Muscle of arm (tissue), 12 donors: Measurements from ENCODE around the gene DHX57. TPM values are rescaled to one million over a fixed set of nuclear protein-coding genes. Genes with fewer than 3 reads are reported as not detected.
"Not testable (repeated sequence)": the region's sequence is repeated elsewhere in the genome, so short reads cannot be mapped to it uniquely, and the experiment has no call there.

ENCODE experiments used
- DNase-seq: peaks from one replicate; pipeline ENCODE4 v3.0.0-alpha.2; 2013
- polyA plus RNA-seq, 12 donors: library from polyadenylated mRNA; unstranded; fragments of 120-200 nt; gene quantifications; one replicate each; pipeline ENCODE4 v1.2.1, GENCODE V29; 2013; ENCODE audit not compliant: insufficient read length in 12 of 12

The DHX57 gene
- polyA plus RNA-seq, 12 donors = 16.5 to 44.3 (median 22.5) TPM; not detected in 1

DNA sequence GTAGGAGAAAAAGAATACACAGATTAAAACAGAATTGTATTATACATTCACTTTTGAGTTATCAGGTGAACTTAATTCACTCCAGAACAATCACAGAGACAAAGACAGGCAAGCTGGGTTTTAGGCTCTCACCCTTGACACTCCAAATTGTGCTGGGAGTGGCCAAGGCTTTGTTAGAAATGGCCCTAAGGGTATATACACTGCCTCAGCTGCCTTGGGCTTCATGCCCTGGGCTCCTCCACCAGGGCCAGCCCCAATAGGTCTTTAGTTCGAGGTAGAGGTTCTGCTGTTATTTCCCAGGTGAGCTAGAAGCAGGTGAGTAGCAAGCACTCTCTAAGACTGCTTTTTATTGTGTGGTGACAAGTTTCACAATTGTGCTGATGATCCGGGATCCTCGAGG, 77.8 kb downstream of the DHX57 start:
- DNase-seq = no peak

- DNase-seq = no peak
Measured at GRCh38 chr2:38797250-38797676, 78.5 kb downstream of the DHX57 start.

- not testable (repeated sequence) for DNase-seq
Measured at GRCh38 chr2:38795016-38795415, 80.7 kb downstream of the DHX57 start.

DNA sequence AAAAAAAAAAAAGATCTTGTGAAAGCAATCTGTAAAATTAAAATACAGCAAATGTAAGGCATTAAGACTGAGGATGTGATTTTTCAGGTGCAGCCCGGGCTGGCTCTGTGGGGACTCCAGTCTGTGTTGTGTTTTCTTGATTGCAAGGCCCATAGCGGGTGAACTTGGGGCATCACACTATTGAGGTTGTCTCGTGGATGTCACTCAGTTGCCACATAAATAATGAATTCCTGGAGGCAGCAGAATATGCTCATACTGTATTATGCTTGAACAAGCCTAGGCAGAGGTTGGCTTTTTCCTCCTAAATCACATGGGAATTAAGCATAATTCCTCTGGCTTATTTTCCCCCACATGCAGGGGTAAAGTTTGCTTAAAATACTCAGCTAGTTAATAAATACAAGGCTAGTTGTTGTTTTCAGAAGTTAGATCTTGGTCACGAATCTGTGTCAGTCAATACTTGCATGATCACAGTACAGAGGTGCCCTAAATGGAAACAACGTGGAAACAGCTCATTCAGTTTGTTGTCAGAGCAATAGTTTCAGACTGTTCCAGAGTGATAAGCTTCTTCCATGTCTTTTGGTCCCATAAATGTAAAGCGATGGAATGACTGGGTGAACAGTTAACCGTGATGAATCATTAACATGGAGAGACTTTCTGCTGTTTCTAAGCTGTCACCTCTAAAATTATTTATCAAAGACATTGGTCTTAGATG, 81.3 kb downstream of the DHX57 start:
- no peak for DNase-seq

DNA sequence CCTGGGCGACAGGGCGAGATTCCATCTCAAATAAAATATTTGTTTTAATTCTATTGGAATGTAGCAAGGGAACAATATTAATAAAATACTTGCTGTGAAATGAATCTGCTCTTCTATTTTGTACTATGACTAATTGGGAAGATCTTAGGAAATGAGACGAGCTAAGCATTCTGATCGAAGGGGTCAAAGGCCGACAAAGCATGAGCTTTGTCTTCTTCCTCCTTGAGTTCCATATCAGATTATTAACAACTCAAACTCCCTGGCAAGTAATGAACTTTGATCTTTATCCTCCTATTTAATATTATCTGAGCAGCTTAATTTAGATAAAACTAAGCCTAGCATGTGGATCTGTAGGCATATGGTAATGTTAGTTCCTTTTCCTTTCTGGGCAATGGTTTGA, 82.2 kb downstream of the DHX57 start:
- no peak for DNase-seq

- DNase-seq = no peak
Measured at GRCh38 chr2:38792751-38793150, 83.0 kb downstream of the DHX57 start.

GRCh38 chr2:38792321-38792720, 83.4 kb downstream of the DHX57 start:
- not testable (repeated sequence) for DNase-seq

GRCh38 chr2:38791744-38792143, 84.0 kb downstream of the DHX57 start:
- DNase-seq = no peak

- no peak for DNase-seq
Measured at GRCh38 chr2:38789691-38790090, 86.0 kb downstream of the DHX57 start.

DNA sequence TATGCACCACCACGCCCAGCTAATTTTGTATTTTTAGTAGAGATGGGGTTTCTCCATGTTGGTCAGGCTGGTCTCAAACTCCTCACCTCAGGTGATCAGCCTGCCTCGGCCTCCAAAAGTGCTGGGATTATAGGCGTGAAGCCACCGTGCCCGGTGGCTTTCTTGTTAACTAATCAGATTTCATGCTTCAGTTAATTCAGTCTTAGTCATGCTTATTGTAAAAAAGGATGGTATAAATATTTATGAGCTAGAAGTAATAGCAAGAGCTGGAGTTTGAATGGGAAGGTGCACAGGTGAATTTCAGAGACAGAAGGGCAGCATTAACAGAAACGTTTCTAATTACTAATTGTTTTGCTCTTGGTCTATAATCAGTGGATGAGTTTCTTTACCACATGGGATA, 87.4 kb downstream of the DHX57 start:
- no peak for DNase-seq

DNA sequence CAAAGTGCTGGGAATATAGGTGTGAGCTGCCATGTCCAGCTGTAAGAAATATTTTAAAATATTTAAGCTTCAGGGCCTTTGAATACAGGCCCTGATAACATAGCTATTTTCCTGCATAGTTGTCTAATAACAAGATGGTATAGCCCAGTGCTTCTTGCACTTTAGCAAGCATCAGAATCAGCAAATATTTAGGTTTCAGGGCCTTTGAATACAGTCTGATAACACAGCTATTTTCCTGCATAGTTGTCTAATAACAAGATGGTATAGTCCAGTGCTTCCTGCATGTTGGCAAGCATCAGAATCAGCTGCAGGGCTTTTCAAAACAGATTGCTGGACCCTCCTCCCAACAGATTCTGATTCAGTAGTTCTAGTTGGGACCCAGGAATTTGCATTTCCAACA, 92.1 kb downstream of the DHX57 start:
- no peak for DNase-seq

DNA sequence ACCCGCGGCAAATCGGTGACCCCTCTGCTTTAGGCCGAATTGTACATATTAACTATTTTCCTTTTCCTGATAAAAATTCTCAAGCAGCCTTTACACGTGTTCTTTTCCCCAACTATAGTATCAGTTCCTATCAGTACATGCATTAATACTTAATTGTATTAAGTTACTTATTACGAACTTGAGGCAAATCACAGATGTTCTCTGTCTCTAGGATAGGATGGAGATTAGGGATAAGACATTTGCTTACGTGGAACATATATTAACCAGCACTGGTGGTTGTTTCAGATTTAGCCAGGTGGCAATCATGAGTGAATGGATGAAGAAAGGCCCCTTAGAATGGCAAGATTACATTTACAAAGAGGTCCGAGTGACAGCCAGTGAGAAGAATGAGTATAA, 97.0 kb downstream of the DHX57 start:
- DNase-seq = no peak

DNA sequence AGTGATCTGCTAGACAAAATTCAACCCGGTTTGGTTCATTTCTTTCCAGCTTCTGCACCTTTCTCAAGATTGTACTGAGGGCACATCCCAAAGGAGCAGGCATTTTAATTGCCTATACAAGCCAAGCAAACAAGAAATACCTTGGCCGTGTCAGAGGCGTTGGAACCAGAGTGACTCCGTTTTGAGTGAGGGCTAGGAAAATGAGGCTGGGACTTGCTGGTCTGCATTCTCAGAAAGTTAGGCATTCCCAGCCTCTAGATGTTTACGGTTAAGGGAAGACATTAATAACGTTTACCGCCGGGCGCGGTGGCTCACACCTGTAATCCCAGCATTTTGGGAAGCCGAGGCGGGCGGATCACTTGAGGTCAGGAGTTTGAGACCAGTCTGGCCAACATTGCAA, 99.2 kb downstream of the DHX57 start:
- no peak for DNase-seq

DNA sequence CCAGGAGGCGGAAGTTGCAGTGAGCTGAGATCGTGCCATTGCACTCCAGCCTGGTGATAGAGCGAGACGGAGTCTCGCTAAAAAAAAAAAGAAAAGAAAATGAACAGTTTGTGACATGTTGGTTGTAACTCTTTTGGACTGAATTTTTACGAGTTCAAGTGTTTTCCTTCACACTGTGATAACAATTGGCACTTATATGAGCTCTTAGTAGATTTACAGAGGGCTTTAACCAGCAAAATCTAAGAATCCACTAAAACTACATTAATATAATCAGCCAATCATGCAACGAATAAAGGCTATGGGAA, 99.9 kb downstream of the DHX57 start:
- no peak for DNase-seq

DNA sequence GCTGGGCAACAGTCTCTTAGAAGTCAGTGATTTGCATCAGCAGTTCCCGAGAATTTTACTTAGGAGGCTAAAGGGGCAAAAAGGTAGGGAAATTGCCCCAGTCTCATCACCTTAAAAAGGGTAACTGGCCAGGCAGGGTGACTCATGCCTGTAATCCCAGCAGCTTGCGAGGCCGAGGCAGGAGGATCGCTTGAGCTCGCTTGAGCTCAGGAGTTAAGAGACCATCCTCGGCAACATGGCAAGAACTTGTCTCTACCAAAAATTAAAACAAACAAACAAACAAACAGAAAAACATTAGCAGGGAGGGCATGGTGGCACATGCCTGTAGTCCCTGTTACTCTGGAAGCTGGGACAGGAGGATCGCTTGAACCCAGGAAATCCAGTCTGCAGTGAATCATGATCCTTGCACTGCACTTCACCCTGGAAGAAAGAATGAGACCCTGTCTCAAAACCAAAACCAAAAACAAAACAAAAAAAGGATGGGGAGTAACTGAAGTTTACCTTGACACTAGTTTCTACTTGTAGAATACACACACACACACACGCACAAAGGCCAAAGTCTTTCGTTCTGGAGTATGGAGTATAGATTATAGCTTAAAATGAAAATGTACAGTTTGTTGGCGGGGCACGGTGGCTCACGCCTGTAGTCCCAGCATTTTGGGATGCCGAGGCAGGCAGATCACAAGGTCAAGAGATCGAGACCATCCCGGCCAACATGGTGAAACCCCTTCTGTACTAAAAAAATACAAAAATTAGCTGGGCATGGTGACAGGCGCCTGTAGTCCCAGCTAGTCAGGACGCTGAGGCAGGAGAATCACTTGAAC, 100.4 kb downstream of the DHX57 start:
- no peak for DNase-seq

DNA sequence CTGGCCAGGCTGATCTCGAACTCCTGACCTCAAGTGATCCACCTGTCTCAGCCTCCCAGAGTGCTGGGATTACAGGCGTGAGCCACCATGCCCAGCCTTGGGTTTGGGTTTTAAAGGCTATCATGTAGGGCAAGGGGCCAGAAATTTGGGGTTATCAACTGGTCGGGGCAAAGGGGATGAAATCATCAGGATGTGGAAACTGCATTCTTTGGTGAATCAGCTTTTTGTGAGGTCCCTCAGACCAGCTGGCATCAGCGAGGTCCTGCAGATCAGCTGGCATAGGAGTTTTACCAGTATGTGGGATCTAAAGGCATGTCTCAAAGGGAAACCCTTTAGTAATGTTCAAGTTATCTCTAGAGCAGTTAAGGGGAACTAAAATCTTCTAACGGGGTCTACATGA, 104.1 kb downstream of the DHX57 start:
- DNase-seq = no peak

DNA sequence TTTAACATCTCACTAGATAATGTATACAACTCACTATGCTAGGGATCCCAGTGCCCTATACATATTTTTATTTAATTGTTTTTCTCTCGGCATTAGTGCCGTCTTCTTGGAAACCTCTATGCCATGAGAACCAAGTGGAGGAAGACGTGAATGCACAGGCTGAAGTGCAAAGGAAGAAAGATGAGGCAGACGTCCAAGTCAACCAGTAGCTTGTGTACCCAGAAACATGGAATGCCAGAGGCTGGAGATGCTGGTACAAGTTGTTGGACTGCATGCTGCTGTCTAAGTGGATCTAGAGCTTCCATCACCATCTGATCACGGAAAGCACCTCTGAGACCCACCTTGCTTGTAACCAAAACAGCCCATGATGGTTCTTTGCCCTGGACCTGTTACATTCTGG, 110.2 kb downstream of the DHX57 start:
- no peak for DNase-seq

DNA sequence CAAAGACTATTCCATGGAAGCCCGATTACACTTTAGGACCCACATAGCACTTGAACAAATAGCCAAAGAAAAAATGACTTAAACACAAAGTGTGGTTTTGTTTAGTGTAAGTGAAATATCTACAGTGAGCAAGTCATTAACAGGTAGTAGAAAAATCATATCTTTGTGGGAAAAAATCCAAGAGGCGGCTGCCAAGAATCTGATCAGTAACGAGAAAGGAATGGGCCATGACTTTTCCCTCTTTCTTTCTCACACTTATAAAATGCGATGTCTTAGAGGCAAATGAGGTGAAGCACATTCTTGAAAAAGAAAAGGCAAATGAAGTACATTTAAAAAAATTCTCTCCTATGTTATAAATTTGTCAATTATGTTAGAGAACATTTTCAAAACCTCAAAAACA, 110.6 kb downstream of the DHX57 start:
- DNase-seq = no peak

DNA sequence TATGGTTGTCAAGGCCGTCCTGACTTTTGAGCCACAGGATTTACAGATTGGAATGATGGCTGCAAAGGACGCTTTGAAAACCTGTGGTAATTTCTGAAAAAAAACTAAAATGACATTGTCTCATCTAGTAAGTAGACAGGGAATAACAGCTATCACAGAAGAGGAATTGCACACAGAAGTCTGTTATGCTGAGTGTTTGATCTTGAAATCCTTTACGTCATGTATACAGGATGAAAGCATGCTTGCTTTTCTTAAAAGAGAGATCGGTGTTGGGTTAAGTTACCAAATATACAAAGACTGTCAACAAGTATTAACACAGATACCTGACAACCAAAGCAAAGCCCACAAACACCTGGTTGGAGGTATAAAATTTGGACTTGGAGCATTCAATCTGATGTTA, 112.0 kb downstream of the DHX57 start:
- DNase-seq = no peak

GRCh38 chr2:38763228-38763627, 112.5 kb downstream of the DHX57 start:
- no peak for DNase-seq

DNA sequence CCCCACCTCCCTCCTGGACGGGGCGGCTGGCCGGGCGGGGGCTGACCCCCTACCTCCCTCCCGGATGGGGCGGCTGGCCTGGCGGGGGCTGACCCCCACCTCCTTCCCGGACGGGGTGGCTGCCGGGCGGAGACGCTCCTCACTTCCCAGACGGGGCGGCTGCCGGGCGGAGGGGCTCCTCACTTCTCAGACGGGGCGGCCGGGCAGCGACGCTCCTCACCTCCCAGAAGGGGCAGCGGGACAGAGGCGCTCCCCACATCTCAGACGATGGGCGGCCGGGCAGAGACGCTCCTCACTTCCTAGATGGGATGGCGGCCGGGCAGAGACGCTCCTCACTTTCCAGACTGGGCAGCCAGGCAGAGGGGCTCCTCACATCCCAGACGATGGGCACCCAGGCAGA, 119.8 kb downstream of the DHX57 start:
- DNase-seq = not testable (repeated sequence)

GRCh38 chr2:38754506-38754905, 121.2 kb downstream of the DHX57 start:
- no peak for DNase-seq

DNA sequence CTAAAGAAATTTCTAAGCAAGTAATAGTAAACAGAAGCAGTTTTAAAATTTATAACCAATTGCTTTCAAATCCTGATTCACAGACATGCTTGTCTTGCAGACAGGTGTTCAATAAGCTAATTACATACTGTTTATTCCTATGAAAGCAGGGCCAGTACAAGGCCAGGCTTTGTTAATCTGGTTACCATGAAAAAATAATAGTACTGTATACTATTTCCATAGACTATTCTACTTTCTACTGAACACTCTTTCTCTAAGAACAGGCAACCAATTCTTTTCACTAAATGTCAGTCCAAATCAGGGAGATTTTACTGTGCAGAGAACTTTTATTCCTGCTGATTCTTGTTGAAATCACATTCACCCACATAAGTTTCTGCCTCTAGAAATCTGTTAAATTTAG, 121.7 kb downstream of the DHX57 start:
- no peak for DNase-seq
